Stimulated activated CD8-positive, alpha-beta memory T cell treated with anti-CD3 and anti-CD28 coated beads, Interleukin-15, amount 100 ng/mL, for 1 hour (primary cell): Measurements from ENCODE around the gene TRNP1.
"Not testable (repeated sequence)": the region's sequence is repeated elsewhere in the genome, so short reads cannot be mapped to it uniquely, and the experiment has no call there.

Source experiments
- DNase-seq: peaks from one replicate; pipeline ENCODE4 v3.0.0-alpha.2; 2020; ENCODE audit warnings: low read depth

The TRNP1 gene, protein sequence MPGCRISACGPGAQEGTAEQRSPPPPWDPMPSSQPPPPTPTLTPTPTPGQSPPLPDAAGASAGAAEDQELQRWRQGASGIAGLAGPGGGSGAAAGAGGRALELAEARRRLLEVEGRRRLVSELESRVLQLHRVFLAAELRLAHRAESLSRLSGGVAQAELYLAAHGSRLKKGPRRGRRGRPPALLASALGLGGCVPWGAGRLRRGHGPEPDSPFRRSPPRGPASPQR

DNA sequence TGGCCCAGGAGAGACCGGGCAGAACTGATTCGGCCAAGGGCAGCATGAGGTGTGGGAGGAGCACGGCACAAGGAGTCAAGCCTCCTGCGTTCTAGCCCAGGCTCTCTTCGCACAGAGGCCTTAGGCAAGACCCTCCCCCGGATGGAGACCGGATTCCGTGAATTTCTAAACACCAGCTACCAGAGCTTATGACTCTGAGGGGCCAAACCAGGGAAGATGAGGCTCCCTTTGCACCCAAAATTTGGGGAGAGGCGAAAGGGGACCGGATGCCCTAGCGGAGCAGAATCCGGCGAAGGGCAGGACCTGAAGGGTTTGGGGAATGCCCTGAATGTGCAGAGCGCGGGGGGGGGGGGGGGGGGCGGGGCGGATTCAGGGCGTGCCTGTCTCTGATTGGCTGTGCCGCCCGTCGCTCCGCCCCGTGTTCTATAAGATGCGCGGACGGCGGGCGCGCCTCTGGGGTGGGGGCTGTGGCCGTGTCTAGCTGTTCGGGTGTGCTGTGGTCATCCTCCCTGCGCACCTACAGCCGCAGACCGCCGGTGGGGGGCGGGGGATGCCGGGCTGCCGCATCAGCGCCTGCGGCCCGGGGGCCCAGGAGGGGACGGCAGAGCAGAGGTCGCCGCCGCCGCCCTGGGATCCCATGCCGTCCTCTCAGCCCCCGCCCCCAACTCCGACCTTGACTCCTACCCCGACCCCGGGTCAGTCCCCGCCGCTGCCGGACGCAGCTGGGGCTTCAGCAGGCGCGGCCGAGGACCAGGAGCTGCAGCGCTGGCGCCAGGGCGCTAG lies at the start of gene TRNP1:
Gene TRNP1 (plus strand): TSS at position 456 of the 783 bp plus-strand sequence. CDS start 95 bp downstream, at position 551.
- peak; percentile 31 for DNase-seq

DNA sequence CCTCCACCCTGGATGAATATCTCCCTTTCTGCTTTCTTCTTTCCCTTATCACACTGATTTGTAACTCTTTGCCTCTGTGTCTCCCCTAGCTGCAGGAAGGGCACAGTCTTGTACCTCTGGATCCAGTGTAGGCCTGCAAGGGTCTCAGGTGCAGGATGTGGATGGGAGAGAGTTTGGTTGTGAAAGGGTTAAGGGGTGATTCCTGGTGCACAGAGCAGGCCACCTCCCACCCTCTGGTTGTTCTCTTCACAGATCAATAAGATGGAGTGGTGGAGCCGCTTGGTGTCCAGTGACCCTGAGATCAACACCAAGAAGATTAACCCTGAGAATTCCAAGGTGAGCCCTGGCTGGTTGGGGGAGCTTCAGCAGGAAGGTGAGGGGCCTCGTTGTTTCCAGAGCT lies 48.4 kb upstream of the TRNP1 start:
- no peak for DNase-seq

DNA sequence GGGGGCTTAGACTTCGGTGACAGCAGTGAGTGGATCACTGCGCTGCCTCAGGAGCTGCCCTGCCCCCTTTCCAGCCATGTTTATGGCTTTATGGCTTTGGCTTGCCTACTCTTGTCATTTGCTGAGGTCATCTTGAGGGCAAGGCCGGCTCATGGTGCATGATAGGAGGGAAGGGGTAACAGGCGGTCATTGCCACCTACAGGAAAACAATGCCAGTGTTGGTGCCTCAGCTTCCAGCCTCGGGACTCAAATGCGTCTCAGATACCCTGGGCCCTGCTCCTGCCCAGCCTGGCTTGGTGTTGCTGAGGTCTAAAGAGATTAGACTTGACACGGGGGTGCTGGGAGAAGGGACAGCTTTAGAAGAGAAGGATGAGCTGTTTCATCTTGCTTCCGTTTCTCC lies 47.8 kb upstream of the TRNP1 start:
- no peak for DNase-seq

DNA sequence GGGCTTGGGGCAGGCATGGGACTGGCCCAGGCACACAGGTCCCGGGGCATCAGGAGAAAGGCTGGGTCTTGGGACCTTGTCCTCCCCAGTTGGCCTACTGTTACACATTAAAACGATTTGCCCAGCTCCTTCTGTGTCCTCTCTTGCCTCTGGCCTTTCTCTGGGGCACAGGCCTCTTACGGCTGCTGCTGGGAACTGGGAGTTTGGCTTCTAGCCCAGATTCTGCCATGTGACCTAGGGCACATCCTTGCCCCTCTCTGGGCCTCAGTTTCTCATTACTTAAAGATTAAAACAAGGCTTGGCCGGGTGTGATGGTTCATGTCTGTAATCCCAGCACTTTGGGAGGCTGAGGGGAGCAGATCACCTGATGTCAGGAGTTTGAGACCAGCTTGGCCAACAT lies 47.2 kb upstream of the TRNP1 start:
- no peak for DNase-seq

DNA sequence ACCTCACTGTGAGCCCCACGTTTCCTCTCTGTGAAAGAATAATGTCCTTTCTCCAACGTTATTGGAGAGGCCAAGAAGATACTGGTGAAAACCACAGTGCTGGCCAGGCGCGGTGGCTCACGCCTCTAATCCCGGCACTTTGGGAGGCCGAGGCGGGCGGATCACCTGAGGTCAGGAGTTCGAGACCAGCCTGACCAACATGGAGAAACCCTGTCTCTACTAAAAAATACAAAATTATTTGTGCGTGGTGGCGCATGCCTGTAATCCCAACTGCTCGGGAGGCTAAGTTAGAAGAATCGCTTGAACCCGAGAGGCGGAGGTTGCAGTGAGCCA lies 44.8 kb upstream of the TRNP1 start:
- not testable (repeated sequence) for DNase-seq

DNA sequence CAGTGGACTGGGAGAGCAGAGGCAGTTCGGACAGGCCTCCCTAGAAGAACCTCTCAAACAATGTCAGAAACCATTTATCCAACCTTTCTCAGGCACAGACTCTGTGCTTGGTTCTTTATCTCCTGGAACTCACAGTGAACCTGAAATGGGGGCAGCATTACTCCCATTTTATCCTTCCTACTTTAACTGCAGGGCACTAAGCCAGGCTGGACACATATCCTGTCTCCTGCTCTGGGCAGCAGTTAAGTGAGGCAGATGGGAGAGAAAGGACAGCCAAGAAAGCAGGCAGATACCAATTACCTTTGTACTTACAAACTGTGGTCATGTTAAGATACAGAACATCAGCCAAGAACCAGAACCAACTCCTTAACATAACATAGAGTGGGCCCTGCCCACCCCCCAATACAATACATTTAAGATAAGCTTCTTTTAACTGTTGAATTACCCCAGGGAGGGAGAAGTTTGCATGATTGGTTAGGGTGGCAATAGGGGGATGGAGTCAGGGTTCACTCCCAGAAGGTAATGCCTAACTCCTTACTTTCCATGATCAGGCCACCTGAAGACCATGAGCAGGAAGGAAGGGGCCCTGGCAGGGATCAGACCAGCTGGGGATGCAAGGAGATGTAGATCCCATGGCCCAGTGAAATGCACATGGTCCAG lies 44.1 kb upstream of the TRNP1 start:
- no peak for DNase-seq

DNA sequence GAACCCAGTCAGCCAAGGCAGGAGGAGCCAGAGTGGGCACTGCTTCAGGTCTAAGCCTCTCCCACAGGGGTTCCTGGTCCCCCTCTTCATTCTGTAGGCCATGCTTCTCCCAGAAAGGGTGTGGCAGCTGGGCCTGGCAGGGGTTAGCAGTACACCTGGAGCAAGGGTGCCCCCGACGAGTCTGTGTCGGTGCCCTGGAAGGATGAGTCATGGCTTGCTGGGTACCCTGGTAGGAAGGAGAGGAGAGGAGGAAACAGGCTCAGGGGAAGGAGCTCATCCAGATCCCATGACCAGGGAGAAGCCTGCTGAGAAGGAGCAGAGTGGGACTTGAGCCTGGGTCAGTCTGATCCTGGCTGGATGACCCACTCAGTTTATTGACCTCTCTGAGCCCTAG lies 43.6 kb upstream of the TRNP1 start:
- DNase-seq: no peak

DNA sequence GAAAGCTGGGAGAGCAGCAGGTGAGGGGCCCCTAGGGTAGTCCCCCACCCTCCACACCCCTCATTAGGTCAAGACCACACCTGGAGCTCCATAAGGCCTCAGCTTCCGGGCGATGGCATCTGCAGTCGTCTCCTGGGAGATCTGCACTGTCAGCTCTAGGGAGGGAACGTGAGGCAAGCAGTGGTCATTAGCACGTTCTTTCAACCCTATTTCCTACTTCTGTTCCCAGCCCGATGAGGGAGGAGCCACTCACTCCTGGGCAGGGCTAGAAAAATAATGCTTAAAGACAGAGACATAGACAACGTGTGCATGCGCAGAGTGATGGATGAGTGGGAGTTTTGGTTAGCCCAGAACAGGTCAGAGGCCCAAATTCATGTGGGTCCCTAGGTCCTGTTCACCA lies 42.9 kb upstream of the TRNP1 start:
- no peak for DNase-seq

DNA sequence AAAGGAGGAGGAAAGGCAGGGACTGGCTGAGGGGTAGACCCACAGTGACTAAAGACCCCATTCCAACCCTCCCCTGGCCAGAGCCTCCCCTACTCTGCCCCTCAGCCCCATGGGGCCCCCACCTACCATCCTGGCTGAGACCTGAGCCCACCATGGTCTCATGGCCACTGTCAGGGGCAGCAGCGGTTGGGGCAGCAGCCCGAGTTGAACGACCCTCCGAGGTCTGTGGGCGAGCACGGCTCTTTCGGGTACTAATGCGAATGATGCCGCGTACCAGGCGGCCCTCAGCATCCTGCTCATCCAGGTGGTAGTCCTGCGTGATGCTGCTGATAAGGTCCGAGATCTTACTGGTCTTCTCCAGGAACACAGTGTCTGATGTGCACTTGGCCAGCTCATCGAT lies 42.3 kb upstream of the TRNP1 start:
- no peak for DNase-seq

DNA sequence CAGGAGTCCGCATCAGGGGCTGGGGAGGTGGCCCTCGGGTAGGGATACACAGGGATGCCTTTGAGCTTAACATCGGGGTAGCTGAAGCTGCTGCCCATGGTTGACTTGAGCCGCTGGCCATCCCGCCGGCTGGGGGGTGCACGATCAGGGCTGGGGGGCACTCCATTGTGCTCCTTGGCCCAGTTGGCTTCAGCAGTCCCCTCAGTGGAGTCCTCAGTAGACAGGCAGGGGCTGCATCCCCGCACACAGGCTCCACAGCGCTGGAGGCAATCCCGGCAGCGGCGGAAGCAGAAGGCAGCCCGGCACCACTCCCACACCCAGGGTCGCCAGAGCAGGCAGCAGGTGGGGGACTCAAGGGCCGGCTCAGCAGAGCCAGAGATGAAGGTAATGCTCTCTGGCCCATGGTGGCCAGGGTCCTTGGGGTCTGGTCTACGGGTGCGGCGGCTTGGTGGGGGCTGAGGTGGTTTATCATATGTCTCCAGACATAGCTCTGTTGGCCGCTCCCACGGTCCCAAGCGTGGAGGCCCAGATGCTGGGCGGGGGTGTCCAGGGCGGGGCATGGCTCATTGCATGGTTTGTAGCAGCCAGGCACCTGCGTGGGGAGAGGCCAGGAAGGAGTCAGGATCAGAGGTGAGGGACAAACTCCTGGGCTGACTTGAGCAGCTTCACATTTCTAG lies 41.5 kb upstream of the TRNP1 start:
- no peak for DNase-seq

DNA sequence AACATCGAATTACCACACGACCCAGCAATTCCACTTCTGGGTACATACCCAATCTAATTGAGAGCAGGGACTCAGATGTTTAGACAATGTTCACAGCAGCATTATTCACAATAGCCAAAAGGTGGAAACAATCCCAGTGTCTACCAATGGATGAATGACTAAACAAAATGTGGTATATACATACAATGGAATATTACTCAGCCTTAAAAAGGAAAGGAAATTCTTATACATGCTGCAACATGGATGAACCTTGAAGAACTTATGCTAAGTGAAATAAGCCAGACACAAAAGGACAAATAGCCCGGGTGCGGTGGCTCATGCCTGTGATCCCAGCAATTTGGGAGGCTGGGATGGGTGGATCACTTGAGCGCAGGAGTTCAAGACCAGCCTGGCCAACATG lies 40.1 kb upstream of the TRNP1 start:
- no peak for DNase-seq

DNA sequence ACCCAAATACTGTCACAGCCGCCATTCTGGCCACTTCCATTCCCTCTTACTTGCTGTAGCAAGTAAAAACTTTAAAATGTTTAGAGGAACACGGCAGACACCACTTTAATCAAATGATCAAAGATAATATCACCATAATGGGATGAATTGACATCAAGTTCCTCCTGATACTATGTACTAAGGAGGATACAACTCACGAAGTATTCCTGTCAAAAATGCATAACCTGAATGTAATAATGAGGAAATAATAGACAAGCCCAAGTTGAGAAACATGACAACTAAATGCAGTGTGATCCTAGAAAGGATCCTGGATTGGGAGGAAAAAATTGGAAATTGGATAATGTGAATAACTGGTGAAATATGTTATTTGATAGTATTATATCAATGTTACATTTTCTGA lies 37.2 kb upstream of the TRNP1 start:
- DNase-seq: no peak

DNA sequence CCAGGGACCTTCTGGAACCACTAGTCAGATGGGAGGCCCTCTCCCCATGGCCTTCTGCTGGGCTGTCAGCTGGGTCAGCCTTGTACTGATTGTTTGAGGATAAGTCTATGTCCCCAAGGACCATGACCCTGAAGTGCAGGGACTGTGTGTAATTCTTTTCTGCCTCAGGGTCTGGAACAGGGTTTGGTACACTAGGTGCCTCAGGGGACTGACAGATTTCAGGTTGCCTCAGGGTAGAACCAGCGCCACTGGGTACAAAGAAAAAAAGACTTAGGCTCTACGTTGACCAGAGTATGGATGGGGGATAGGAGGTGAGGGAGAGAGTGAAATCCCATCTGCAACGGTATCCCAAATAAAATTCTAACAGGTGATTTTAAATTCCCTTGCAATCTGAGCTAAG lies 36.2 kb upstream of the TRNP1 start:
- DNase-seq: no peak

DNA sequence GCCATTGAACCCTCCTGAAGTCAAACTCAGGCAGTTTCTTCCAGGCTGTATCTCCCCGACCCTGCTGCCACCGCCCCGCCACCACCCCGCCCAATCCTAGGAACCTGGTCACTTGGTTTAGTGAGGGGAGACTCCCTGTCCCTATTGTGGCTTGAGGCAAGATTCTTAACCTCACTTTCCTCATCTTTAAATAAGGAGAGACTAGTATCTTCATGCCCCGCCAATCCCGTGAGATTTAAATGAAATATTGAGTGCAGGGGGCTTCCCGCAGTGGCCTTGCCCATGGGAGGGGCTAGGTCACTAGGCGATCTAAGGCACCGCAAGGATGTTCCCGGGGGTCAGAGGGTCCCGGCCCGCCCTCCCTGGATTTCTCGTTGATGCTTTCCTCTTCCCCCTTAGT lies 34.2 kb upstream of the TRNP1 start:
- DNase-seq: no peak

DNA sequence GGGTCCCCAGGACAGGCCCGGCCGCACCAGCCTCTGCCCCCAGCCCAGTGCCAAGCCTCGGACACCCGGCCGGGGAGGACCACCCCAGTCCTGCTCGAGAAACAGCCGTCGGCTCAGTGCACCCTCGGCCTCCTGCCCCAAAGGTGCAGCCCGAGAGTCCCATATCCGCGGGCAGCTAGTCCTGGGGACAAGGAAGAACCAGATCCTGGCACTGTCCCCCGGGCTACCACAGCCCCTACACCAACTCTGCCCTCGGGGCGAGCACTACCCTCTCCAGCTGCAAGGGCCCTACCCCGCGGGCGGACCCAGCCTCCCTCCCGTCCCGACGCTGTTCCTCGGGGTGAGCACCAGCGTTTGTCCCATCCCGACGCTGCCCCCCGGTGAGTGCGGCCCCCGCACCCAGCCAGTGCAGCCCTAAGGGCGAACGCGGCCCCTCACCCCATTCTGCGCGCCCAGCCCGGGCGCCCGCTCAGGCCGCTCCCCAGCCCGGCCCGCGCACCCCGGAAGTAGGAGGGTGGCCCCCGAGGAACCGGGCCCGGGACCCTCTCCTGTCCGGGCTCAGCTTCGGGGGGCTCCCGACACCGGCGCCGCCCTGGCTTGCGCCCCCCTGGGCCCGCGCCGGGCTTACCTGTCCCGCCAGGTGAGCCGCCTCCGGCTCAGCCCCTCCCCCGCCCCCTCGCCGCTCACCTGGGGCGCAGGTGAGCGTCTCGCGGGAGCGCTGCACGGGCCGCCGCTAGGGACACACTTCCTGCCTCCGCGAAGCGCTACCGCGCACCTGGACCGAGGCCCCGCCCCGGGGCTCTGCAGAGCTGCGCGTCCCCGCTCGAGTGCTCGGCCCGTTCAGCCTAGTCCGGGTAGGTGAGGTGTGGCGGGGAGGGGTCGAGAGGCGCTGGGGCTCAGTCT lies 33.5 kb upstream of the TRNP1 start, which contains the start of gene KDF1:
Gene KDF1 (minus strand): TSS at position 747 of the 903 bp plus-strand sequence. CDS start 8,088 bp downstream, outside the sequence.
- DNase-seq: peak; percentile 13

DNA sequence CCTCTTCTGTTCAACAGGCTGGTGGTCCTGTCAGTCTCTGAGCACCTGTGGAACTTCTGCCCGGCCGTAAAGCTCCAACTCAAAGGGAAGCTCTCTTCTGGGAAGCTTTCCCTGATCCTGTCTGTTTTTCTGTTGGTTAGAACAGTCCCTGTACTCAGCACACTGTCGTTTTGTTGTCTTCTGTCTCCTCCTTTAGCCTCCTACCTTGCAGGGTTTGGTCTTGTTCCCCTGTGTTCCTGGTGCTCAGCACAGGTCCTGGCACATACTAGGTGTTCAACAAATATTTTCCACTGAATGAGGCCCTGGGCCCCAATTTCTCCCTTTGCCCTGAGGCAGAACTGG lies 32.9 kb upstream of the TRNP1 start:
- DNase-seq: no peak

DNA sequence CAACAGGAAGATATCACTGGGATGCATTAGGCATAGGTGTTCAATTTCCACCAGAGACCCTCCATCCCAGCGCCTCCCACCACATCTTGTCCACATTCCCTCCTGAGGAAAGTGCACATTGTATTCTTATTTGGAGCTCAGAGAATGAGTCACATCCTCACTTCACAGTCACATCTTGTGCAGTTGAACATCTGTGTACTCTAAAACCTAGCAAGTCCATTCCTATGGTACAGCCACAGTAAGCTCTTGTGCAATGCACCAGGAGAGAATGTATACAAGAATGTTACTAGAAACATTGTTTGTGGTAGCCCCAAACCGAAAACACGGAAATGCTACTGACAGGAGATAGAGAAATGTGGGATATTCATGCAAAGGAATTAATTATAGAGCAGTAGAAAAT lies 31.7 kb upstream of the TRNP1 start:
- DNase-seq: no peak

DNA sequence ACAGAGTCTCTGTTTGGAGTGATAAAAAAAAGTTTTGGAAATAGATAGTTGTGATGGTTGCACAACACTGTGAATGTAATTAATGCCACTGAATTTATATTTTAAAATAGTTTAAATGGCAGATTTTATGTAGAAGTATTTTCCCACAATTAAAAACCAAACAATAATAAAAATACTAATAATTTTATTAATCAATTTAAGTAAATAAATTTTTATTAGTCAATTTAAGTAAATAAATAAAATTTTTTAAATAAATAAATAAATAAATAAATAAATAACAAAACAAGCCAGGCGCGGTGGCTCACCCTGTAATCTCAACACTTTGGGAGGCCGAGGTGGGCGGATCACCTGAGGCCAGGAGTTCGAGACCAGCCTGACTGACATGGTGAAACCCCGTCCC lies 28.3 kb upstream of the TRNP1 start:
- no peak for DNase-seq

DNA sequence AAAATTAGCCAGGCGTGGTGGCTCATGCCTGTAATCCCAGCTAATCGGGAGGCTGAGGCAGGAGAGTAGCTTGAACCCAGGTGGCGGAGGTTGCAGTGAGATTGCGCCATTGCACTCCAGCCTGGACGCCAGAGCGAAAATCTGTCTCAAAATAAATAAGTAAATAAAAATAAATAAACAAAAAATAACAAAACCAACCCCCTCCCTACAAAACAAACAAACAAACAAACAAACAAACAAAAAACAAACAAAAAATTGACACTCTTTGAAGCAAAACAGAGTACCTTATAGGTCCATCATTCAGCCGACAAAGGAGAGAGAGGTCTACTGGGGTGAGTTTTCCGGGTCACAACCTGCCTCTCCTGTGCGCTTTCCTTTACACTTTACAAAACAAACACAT lies 27.9 kb upstream of the TRNP1 start:
- DNase-seq: no peak

DNA sequence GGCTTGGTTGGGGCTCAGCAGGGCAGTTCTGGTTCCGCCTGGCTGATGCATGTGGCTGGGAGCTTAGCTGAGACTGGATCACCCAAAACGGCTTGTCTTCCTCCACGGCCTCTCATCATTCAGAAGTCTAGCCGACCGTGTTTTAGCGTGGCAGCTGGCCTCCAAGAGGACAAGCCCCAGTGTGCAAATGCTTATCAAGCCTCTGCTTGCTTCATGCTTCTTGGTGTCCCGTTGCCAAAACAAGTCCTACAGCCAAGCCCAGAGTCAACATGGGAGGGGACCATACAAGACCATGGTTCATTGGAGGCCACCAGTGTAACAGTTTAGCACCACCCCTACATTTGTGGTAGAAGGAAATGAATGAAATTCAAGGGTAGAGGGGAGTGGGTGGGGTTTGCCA lies 22.7 kb upstream of the TRNP1 start:
- DNase-seq: no peak

DNA sequence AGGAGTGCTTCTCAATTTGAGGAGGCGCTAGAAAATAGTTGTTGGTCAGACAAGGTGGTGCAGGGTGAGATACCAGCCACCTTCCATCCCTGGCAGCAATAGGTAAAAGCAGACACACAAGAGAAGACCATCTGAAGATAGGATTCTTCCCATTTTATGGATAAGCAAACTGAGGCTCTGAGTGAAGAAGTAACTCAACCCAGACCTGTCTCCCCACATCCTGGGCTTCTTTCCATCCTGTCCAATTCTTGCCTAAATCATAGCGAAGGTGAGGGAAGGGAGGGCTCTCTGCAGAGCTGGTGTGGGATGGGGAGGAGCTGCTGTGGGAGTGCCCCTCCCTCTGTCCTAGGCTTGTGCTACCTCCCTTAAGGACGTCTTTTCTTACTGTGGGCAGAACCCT lies 21.9 kb upstream of the TRNP1 start:
- DNase-seq: no peak

DNA sequence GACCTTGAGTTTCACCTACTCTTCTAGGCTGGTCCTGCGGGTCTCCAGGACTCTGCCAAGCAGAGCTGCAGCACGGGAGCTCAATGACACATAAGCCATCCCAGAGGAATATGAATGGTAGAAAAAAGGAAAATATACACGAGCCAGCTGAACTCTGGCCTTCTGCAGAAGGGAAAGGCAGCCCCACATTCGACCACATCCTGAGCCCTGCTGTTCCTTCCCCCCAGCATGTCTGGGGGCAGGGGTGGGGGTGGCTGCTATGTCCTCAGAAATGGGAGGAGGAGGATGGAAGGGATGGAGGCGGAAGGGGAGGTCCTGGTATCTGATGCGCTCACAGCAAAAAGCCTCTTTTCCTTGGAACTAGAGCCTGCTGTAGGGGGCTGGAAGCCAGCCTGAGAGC lies 21.1 kb upstream of the TRNP1 start:
- DNase-seq: no peak
